Hematopoietic multipotent progenitor cell treated with erythropoietin and hydrocortisone succinate and interleukin-3 and kit ligand, for 8 days (in vitro differentiated cells): ENCODE measurements around the gene TLR3.

ENCODE experiments used
- DNase-seq: peaks from one replicate; pipeline ENCODE4 v3.0.0-alpha.2; 2015

Gene TLR3

GRCh38 chr4:186107947-186108346 is 39.0 kb downstream of the TLR3 start:
- no peak for DNase-seq

- no peak for DNase-seq
Observed at GRCh38 chr4:186108391-186108790, 39.4 kb downstream of the TLR3 start.

- no peak for DNase-seq
Observed at GRCh38 chr4:186109245-186109644, 40.3 kb downstream of the TLR3 start.

GRCh38 chr4:186116697-186117096 is 47.7 kb downstream of the TLR3 start:
- no peak for DNase-seq

GRCh38 chr4:186118582-186118981 is 49.6 kb downstream of the TLR3 start:
- DNase-seq: no peak

GRCh38 chr4:186121057-186121456 is 52.1 kb downstream of the TLR3 start:
- DNase-seq: no peak

GRCh38 chr4:186128842-186129241 is 59.9 kb downstream of the TLR3 start:
- no peak for DNase-seq

- DNase-seq: no peak
Observed at GRCh38 chr4:186131935-186132334, 63.0 kb downstream of the TLR3 start.

- no peak for DNase-seq
Observed at GRCh38 chr4:186132577-186133242, 63.8 kb downstream of the TLR3 start.

- no peak for DNase-seq
Observed at GRCh38 chr4:186134257-186134656, 65.3 kb downstream of the TLR3 start.

- no peak for DNase-seq
Observed at GRCh38 chr4:186134861-186135260, 65.9 kb downstream of the TLR3 start.

- DNase-seq: no peak
Observed at GRCh38 chr4:186137196-186137794, 68.3 kb downstream of the TLR3 start.
